ENCODE results near the gene CCM2.
"Not testable (repeated sequence)": the region's sequence is repeated elsewhere in the genome, so short reads cannot be mapped to it uniquely, and the experiment has no call there.

CCM2 gene

GRCh38 chr7:45032421-45032820 lies 32.4 kb downstream of the CCM2 start:
- WGBS, result 93% methylated on average over 4 of the region's 4 CpGs
- Histone ChIP-seq H3K36me3 (ENCODE audit: insufficient read depth, low read length) (no peaks in the 10 kb centered on the region; the same call in 1 of the 2 replicates), H3K9ac (ENCODE audit: low read depth, low read length) (no peak overlapping the region), H3K4me1 (ENCODE audit: insufficient read depth, low read length) (peaks cover 18% of the 10 kb centered on the region), H3K4me3 (ENCODE audit: low read length) (no peak overlapping the region), H3K9me3 (ENCODE audit: insufficient read depth, low read depth, low read length) (no peaks in the 10 kb centered on the region), H3K27me3 (ENCODE audit: insufficient read depth, low read length) (no peaks in the 10 kb centered on the region), H3K27ac (ENCODE audit: low read depth, low read length) (no peak overlapping the region)

- H3K36me3 ChIP-seq (ENCODE audit: insufficient read depth, low read length), result peaks cover 4% of the 10 kb centered on the region
- no peaks in the 10 kb centered on the region for H3K9me3 ChIP-seq (ENCODE audit: insufficient read depth, low read depth, low read length)
- H3K27ac ChIP-seq (ENCODE audit: low read depth, low read length), result no peak overlapping the region
- H3K4me3 ChIP-seq (ENCODE audit: low read length), result no peak overlapping the region
- H3K27me3 ChIP-seq (ENCODE audit: insufficient read depth, low read length), result no peaks in the 10 kb centered on the region
- no peak overlapping the region for H3K9ac ChIP-seq (ENCODE audit: low read depth, low read length)
- H3K4me1 ChIP-seq (ENCODE audit: insufficient read depth, low read length), result peaks cover 18% of the 10 kb centered on the region
- WGBS, result 92% methylated on average over 1 of the region's 1 CpG
Measured at GRCh38 chr7:45033261-45033930, 33.4 kb downstream of the CCM2 start.

GRCh38 chr7:45033931-45034290 lies 33.9 kb downstream of the CCM2 start:
- H3K9ac ChIP-seq (ENCODE audit: low read depth, low read length), result no peak overlapping the region
- H3K4me1 ChIP-seq (ENCODE audit: insufficient read depth, low read length), result peaks cover 18% of the 10 kb centered on the region
- no peaks in the 10 kb centered on the region for H3K9me3 ChIP-seq (ENCODE audit: insufficient read depth, low read depth, low read length)
- WGBS, result 93% methylated on average over 4 of the region's 4 CpGs
- no peaks in the 10 kb centered on the region for H3K27me3 ChIP-seq (ENCODE audit: insufficient read depth, low read length)
- no peak overlapping the region for H3K27ac ChIP-seq (ENCODE audit: low read depth, low read length)
- peaks cover 9% of the 10 kb centered on the region for H3K36me3 ChIP-seq (ENCODE audit: insufficient read depth, low read length)
- no peak overlapping the region for H3K4me3 ChIP-seq (ENCODE audit: low read length)

- H3K27ac ChIP-seq (ENCODE audit: low read depth, low read length); H3K9ac ChIP-seq (ENCODE audit: low read depth, low read length); H3K27me3 ChIP-seq (ENCODE audit: insufficient read depth, low read length); H3K4me3 ChIP-seq (ENCODE audit: low read length); H3K9me3 ChIP-seq (ENCODE audit: insufficient read depth, low read depth, low read length): not testable (repeated sequence)
- 82% methylated on average over 5 of the region's 5 CpGs for WGBS
- Histone ChIP-seq H3K4me1 (ENCODE audit: insufficient read depth, low read length) (peaks cover 18% of the 10 kb centered on the region), H3K36me3 (ENCODE audit: insufficient read depth, low read length) (peaks cover 15% of the 10 kb centered on the region)
Measured at GRCh38 chr7:45034710-45035109, 34.7 kb downstream of the CCM2 start.

GRCh38 chr7:45035371-45035770 lies 35.4 kb downstream of the CCM2 start:
- H3K4me1 ChIP-seq (ENCODE audit: insufficient read depth, low read length), result peaks cover 18% of the 10 kb centered on the region
- no peak overlapping the region for H3K4me3 ChIP-seq (ENCODE audit: low read length)
- peaks cover 16% of the 10 kb centered on the region for H3K36me3 ChIP-seq (ENCODE audit: insufficient read depth, low read length)
- H3K9ac ChIP-seq (ENCODE audit: low read depth, low read length), result no peak overlapping the region
- 90% methylated on average over 5 of the region's 5 CpGs for WGBS
- H3K27ac ChIP-seq (ENCODE audit: low read depth, low read length), result no peak overlapping the region
- H3K27me3 ChIP-seq (ENCODE audit: insufficient read depth, low read length), result no peaks in the 10 kb centered on the region
- H3K9me3 ChIP-seq (ENCODE audit: insufficient read depth, low read depth, low read length), result no peaks in the 10 kb centered on the region

- WGBS, result 88% methylated on average over 6 of the region's 6 CpGs
- Histone ChIP-seq H3K9me3 (ENCODE audit: insufficient read depth, low read depth, low read length) (no peaks in the 10 kb centered on the region), H3K27ac (ENCODE audit: low read depth, low read length) (no peak overlapping the region), H3K9ac (ENCODE audit: low read depth, low read length) (no peak overlapping the region), H3K36me3 (ENCODE audit: insufficient read depth, low read length) (peaks cover 20% of the 10 kb centered on the region), H3K4me1 (ENCODE audit: insufficient read depth, low read length) (peaks cover 18% of the 10 kb centered on the region), H3K4me3 (ENCODE audit: low read length) (no peak overlapping the region), H3K27me3 (ENCODE audit: insufficient read depth, low read length) (no peaks in the 10 kb centered on the region)
Measured at GRCh38 chr7:45035893-45036292, 35.9 kb downstream of the CCM2 start.

- Histone ChIP-seq H3K27me3 (ENCODE audit: insufficient read depth, low read length) (no peaks in the 10 kb centered on the region), H3K9ac (ENCODE audit: low read depth, low read length) (0 out of 2 replicates have a peak overlapping the region, but pooled peaks have one; percentile 10), H3K4me1 (ENCODE audit: insufficient read depth, low read length) (peaks cover 18% of the 10 kb centered on the region), H3K9me3 (ENCODE audit: insufficient read depth, low read depth, low read length) (no peaks in the 10 kb centered on the region), H3K4me3 (ENCODE audit: low read length) (no peak overlapping the region), H3K27ac (ENCODE audit: low read depth, low read length) (no peak overlapping the region), H3K36me3 (ENCODE audit: insufficient read depth, low read length) (peaks cover 24% of the 10 kb centered on the region)
- 80% methylated on average over 3 of the region's 3 CpGs for WGBS
Measured at GRCh38 chr7:45036317-45036716, 36.3 kb downstream of the CCM2 start.

- WGBS, result 95% methylated on average over 7 of the region's 8 CpGs
- no peaks in the 10 kb centered on the region for H3K9me3 ChIP-seq (ENCODE audit: insufficient read depth, low read depth, low read length)
- no peaks in the 10 kb centered on the region for H3K27me3 ChIP-seq (ENCODE audit: insufficient read depth, low read length)
- H3K27ac ChIP-seq (ENCODE audit: low read depth, low read length), result no peak overlapping the region
- H3K4me1 ChIP-seq (ENCODE audit: insufficient read depth, low read length), result peaks cover 16% of the 10 kb centered on the region
- H3K9ac ChIP-seq (ENCODE audit: low read depth, low read length), result no peak overlapping the region
- H3K36me3 ChIP-seq (ENCODE audit: insufficient read depth, low read length), result peaks cover 29% of the 10 kb centered on the region
- no peak overlapping the region for H3K4me3 ChIP-seq (ENCODE audit: low read length)
Measured at GRCh38 chr7:45036796-45037195, 36.8 kb downstream of the CCM2 start.

GRCh38 chr7:45037876-45038275 lies 37.9 kb downstream of the CCM2 start:
- Histone ChIP-seq H3K4me1 (ENCODE audit: insufficient read depth, low read length) (peaks cover 16% of the 10 kb centered on the region), H3K9me3 (ENCODE audit: insufficient read depth, low read depth, low read length) (no peaks in the 10 kb centered on the region), H3K4me3 (ENCODE audit: low read length) (no peak overlapping the region), H3K27ac (ENCODE audit: low read depth, low read length) (no peak overlapping the region), H3K9ac (ENCODE audit: low read depth, low read length) (no peak overlapping the region), H3K27me3 (ENCODE audit: insufficient read depth, low read length) (no peaks in the 10 kb centered on the region), H3K36me3 (ENCODE audit: insufficient read depth, low read length) (peaks cover 34% of the 10 kb centered on the region)
- 93% methylated on average over 5 of the region's 5 CpGs for WGBS

- H3K36me3 ChIP-seq (ENCODE audit: insufficient read depth, low read length), result peaks cover 39% of the 10 kb centered on the region
- H3K27me3 ChIP-seq (ENCODE audit: insufficient read depth, low read length), result no peaks in the 10 kb centered on the region
- no peak overlapping the region for H3K27ac ChIP-seq (ENCODE audit: low read depth, low read length)
- no peaks in the 10 kb centered on the region for H3K9me3 ChIP-seq (ENCODE audit: insufficient read depth, low read depth, low read length)
- 97% methylated on average over 5 of the region's 5 CpGs for WGBS
- no peak overlapping the region for H3K4me3 ChIP-seq (ENCODE audit: low read length)
- peaks cover 16% of the 10 kb centered on the region for H3K4me1 ChIP-seq (ENCODE audit: insufficient read depth, low read length)
- H3K9ac ChIP-seq (ENCODE audit: low read depth, low read length), result no peak overlapping the region
Measured at GRCh38 chr7:45039106-45039505, 39.1 kb downstream of the CCM2 start.

GRCh38 chr7:45044338-45044737 lies 44.3 kb downstream of the CCM2 start:
- Histone ChIP-seq H3K4me3 (ENCODE audit: low read length) (no peak overlapping the region), H3K36me3 (ENCODE audit: insufficient read depth, low read length) (peaks cover 52% of the 10 kb centered on the region), H3K9me3 (ENCODE audit: insufficient read depth, low read depth, low read length) (no peaks in the 10 kb centered on the region), H3K4me1 (ENCODE audit: insufficient read depth, low read length) (no peaks in the 10 kb centered on the region), H3K27ac (ENCODE audit: low read depth, low read length) (no peak overlapping the region), H3K9ac (ENCODE audit: low read depth, low read length) (no peak overlapping the region), H3K27me3 (ENCODE audit: insufficient read depth, low read length) (no peaks in the 10 kb centered on the region)
- 88% methylated on average over 5 of the region's 5 CpGs for WGBS

GRCh38 chr7:45048748-45049147 lies 48.7 kb downstream of the CCM2 start:
- Histone ChIP-seq H3K9me3 (ENCODE audit: insufficient read depth, low read depth, low read length) (no peaks in the 10 kb centered on the region), H3K27ac (ENCODE audit: low read depth, low read length) (no peak overlapping the region), H3K9ac (ENCODE audit: low read depth, low read length) (no peak overlapping the region), H3K4me3 (ENCODE audit: low read length) (no peak overlapping the region), H3K4me1 (ENCODE audit: insufficient read depth, low read length) (no peaks in the 10 kb centered on the region), H3K27me3 (ENCODE audit: insufficient read depth, low read length) (no peaks in the 10 kb centered on the region), H3K36me3 (ENCODE audit: insufficient read depth, low read length) (peaks cover 28% of the 10 kb centered on the region)
- WGBS, result 100% methylated on average over 1 of the region's 1 CpG
